ENCODE measurements around the gene VSIG4.

GRCh38 chrX:66020631-66021334 lies 19.1 kb downstream of the VSIG4 start:
- TF ChIP-seq CTCF (IDR thresholded peaks at IDR 0.05) (no peak), POLR2A (IDR thresholded peaks at IDR 0.05) (no peak)

Data from body of pancreas (tissue), 4 donors.